CD4-positive, alpha-beta T cell treated with Interleukin-15 for 4 hours (primary cell): ENCODE measurements around the gene WNT9A.
"Not testable (repeated sequence)": the region's sequence is repeated elsewhere in the genome, so short reads cannot be mapped to it uniquely, and the experiment has no call there.

ENCODE experiments used
- DNase-seq: peaks from one replicate; pipeline ENCODE4 v3.0.0-alpha.2; 2020; ENCODE audit warnings: low spot score

WNT9A gene

GRCh38 chr1:227886503-227886961, 61.2 kb downstream of the WNT9A start:
- no peak for DNase-seq

- peak; percentile 31 for DNase-seq
Observed at GRCh38 chr1:227885648-227886502, 61.9 kb downstream of the WNT9A start.

- DNase-seq: peak; percentile 41
Observed at GRCh38 chr1:227885135-227885647, 62.5 kb downstream of the WNT9A start.

- no peak for DNase-seq
Observed at GRCh38 chr1:227884370-227885134, 63.2 kb downstream of the WNT9A start.

GRCh38 chr1:227883641-227884301, 64.0 kb downstream of the WNT9A start:
- no peak for DNase-seq

- no peak for DNase-seq
Observed at GRCh38 chr1:227883073-227883520, 64.6 kb downstream of the WNT9A start.

- no peak for DNase-seq
Observed at GRCh38 chr1:227880342-227880924, 67.3 kb downstream of the WNT9A start.

GRCh38 chr1:227877810-227878209, 69.9 kb downstream of the WNT9A start:
- DNase-seq: not testable (repeated sequence)

GRCh38 chr1:227871892-227872291, 75.8 kb downstream of the WNT9A start:
- not testable (repeated sequence) for DNase-seq

- DNase-seq: no peak
Observed at GRCh38 chr1:227870366-227870765, 77.4 kb downstream of the WNT9A start.

GRCh38 chr1:227869851-227870305, 77.9 kb downstream of the WNT9A start:
- DNase-seq: peak; percentile 16

- no peak for DNase-seq
Observed at GRCh38 chr1:227869279-227869842, 78.4 kb downstream of the WNT9A start.
